MCF 10A (cell line): ENCODE data around the gene NDUFB1. TPM values are rescaled to one million over a fixed set of nuclear protein-coding genes. Genes with fewer than 3 reads are reported as not detected.

Source experiments
- BruUV-seq: library from RNA; stranded (reverse); fragments of 400-500 nt; replicated peaks from 2 replicates; lab custom pipeline; 2021; lab: Mats Ljungman, UMichigan
- CTCF ChIA-PET: fragments of 300-600 bp; sonication (Branson Sonifier 250); formaldehyde crosslinking; extraction: SDS; loops from one replicate; lab custom pipeline; 2021; ENCODE audit warnings: antibody characterized with exemption, inconsistent platforms; lab: Yijun Ruan, JAX
- POLR2A ChIA-PET: fragments of 300-600, 350-650 bp; sonication (Branson Sonifier 250); formaldehyde crosslinking; extraction: SDS; loops from one replicate; lab custom pipeline; 2020; ENCODE audit warnings: antibody characterized with exemption, inconsistent platforms; lab: Yijun Ruan, JAX
- DNase-seq: peaks from one replicate; pipeline ENCODE4 v3.0.0-alpha.2; 2018; ENCODE audit not compliant: unreplicated experiment
- H3K27ac Mint-ChIP-seq: one replicate; pipeline ENCODE4 v1.8.0; 2022; ENCODE audit warnings: mild to moderate bottlenecking, low read depth, mixed read lengths; ENCODE audit not compliant: unreplicated experiment
- H3K27me3 Mint-ChIP-seq: one replicate; pipeline ENCODE4 v1.8.0; 2022; ENCODE audit warnings: mixed read lengths; ENCODE audit not compliant: insufficient read depth, unreplicated experiment
- H3K36me3 Mint-ChIP-seq: one replicate; pipeline ENCODE4 v1.8.0; 2022; ENCODE audit warnings: mild to moderate bottlenecking, moderate library complexity, mixed read lengths; ENCODE audit not compliant: insufficient read depth, unreplicated experiment
- H3K4me1 Mint-ChIP-seq: one replicate; pipeline ENCODE4 v1.8.0; 2022; ENCODE audit warnings: mixed read lengths; ENCODE audit not compliant: insufficient read depth, unreplicated experiment
- H3K4me3 Mint-ChIP-seq: one replicate; pipeline ENCODE4 v1.8.0; 2022; ENCODE audit warnings: mild to moderate bottlenecking, moderate library complexity, mixed read lengths; ENCODE audit not compliant: unreplicated experiment
- H3K9me3 Mint-ChIP-seq: one replicate; pipeline ENCODE4 v1.8.0; 2022; ENCODE audit warnings: mixed read lengths; ENCODE audit not compliant: unreplicated experiment
- CTCF ChIP-seq: fragments of 200-600 bp; IDR thresholded peaks from one replicate; pipeline ENCODE4 v1.8.0; 2022; ENCODE audit warnings: antibody characterized with exemption, mild to moderate bottlenecking; ENCODE audit not compliant: unreplicated experiment
- intact Hi-C: fragments of 100-400 bp; cut with micrococcal nuclease; formaldehyde crosslinking; loops from 2 replicates; pipeline ENCODE4 v1.14.1; 2022
- total RNA-seq: library from RNA; stranded (reverse); gene quantifications from 2 replicates; pipeline ENCODE4 v1.2.3, GENCODE V29; 2022

Gene NDUFB1
- total RNA-seq, 1 experiment from 2014 or later, result 134 TPM

DNA sequence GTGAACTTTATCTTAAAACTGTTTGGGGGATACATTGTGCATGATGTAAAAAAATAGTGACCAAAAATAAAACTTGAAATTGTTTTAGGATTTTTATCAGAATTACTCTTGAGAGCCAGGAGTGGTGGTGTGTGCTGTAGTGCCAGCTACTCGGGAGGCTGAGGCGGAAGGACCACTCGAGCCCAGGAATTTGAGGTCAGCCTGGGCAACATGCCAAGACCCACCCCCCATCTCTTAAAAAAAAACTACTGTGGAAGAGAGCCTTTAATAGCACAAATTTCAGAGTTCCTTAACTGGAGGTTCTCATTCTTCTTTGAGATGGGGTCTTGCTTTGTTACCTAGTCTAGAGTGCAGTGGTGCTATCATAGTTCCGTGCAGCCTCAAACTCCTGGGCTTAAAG is 21.8 kb upstream of the NDUFB1 start:
- peaks cover 88% of the 10 kb centered on the region for H3K36me3 Mint-ChIP-seq
- intact Hi-C loops, result no loop called here
- no peak overlapping the region for H3K27ac Mint-ChIP-seq
- H3K4me3 Mint-ChIP-seq, result no peak overlapping the region
- no peaks in the 10 kb centered on the region for H3K9me3 Mint-ChIP-seq
- BruUV-seq, result no TSS peak
- no peaks in the 10 kb centered on the region for H3K4me1 Mint-ChIP-seq
- no peaks in the 10 kb centered on the region for H3K27me3 Mint-ChIP-seq
- ChIA-PET CTCF (interaction anchor here (2.7 kb wide), 1 partner anchor 8 kb away, joined by 8 read pairs; no protein-coding TSS in a partner anchor), POLR2A (no interaction called here)
- no peak for DNase-seq
- TF ChIP-seq CTCF, result no peak

GRCh38 chr14:92135269-92135668 is 13.8 kb upstream of the NDUFB1 start:
- BruUV-seq, result no TSS peak
- POLR2A ChIA-PET, result interaction anchor here (0.9 to 6.1 kb wide), 4 partner anchors 13 to 375 kb away, joined by 3 to 45 read pairs (median 4); partner anchors contain the start of genes ATXN3, CPSF2 and NDUFB1
- H3K4me1 Mint-ChIP-seq, result no peaks in the 10 kb centered on the region

DNA sequence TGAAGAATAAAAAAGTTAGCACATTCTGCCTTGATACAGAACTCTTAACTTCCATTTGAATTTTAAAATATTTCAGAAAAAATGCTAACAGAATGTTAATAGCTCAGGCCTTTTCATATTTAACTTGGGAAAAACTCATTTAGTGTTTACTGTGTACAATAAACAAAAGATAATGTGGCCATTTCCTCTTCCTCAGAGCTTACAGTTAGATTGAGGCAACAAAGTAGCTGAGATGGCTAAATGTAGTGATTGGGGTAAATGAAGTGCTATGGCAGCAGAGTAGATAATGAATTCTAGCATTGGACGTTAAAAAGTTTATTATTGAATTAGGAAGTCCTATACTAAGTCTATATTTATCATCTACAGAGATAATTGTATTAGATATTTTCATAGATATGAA is 12.9 kb upstream of the NDUFB1 start:
- H3K27ac Mint-ChIP-seq, result no peak overlapping the region
- intact Hi-C loops, result no loop called here

More at GRCh38 chr14:92135269-92135668, 13.8 kb upstream of the NDUFB1 start:
- no peaks in the 10 kb centered on the region for H3K27me3 Mint-ChIP-seq
- H3K36me3 Mint-ChIP-seq, result peaks cover 81% of the 10 kb centered on the region
- H3K27ac Mint-ChIP-seq, result no peak overlapping the region
- CTCF ChIA-PET, result interaction anchor here (0.6 to 5.8 kb wide), 16 partner anchors 9 to 658 kb away, joined by 3 to 37 read pairs (median 4); no protein-coding TSS in a partner anchor
- peak; percentile 40 for TF ChIP-seq CTCF
- intact Hi-C loops, result loop anchor here (1.0 to 5.0 kb wide), 3 partner anchors 321 to 546 kb away; no protein-coding TSS in a partner anchor
- H3K4me3 Mint-ChIP-seq, result no peak overlapping the region
- peak; percentile 38 for DNase-seq
- H3K9me3 Mint-ChIP-seq, result no peaks in the 10 kb centered on the region

More for the DNA sequence above, 12.9 kb upstream of the NDUFB1 start:
- ChIA-PET POLR2A (interaction anchor here (0.7 to 6.1 kb wide), 3 partner anchors 12 to 42 kb away, joined by 3 to 45 read pairs (median 4); partner anchors contain the start of genes CPSF2 and NDUFB1), CTCF (interaction anchor here (0.6 to 5.8 kb wide), 11 partner anchors 10 to 659 kb away, joined by 3 to 37 read pairs (median 6); partner anchors contain the start of gene ATXN3)
- Mint-ChIP-seq H3K27me3 (no peaks in the 10 kb centered on the region), H3K9me3 (no peaks in the 10 kb centered on the region), H3K36me3 (peaks cover 80% of the 10 kb centered on the region), H3K4me3 (no peak overlapping the region), H3K4me1 (no peaks in the 10 kb centered on the region)
- BruUV-seq, result no TSS peak
- no peak for DNase-seq
- TF ChIP-seq CTCF, result no peak
